Measurements from ENCODE around the gene ZNF341.
A peak's percentile ranks its signal among the peaks of the same experiment; 100 is the strongest.

ZNF341 gene

DNA sequence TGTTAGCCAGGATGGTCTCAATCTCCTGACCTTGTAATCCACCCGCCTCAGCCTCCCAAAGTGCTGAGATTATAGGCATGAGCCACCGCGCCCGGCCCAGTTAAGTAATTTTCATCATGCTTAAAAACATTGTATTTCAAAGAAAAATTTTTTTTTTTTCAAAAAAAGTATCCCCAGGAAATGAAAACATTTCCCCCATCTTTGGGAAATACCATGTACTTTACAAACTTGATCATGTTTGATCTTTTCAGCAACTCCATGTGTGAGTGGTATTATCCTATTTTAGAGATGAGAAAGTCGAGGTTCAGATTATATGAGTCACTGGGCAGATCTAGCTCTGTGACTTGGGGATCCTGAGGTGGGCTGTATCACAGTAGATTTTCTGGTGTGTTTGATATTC, 91.2 kb downstream of the ZNF341 start:
- no peak for DNase-seq

GRCh38 chr20:33824852-33825251, 93.1 kb downstream of the ZNF341 start:
- DNase-seq: no peak

DNA sequence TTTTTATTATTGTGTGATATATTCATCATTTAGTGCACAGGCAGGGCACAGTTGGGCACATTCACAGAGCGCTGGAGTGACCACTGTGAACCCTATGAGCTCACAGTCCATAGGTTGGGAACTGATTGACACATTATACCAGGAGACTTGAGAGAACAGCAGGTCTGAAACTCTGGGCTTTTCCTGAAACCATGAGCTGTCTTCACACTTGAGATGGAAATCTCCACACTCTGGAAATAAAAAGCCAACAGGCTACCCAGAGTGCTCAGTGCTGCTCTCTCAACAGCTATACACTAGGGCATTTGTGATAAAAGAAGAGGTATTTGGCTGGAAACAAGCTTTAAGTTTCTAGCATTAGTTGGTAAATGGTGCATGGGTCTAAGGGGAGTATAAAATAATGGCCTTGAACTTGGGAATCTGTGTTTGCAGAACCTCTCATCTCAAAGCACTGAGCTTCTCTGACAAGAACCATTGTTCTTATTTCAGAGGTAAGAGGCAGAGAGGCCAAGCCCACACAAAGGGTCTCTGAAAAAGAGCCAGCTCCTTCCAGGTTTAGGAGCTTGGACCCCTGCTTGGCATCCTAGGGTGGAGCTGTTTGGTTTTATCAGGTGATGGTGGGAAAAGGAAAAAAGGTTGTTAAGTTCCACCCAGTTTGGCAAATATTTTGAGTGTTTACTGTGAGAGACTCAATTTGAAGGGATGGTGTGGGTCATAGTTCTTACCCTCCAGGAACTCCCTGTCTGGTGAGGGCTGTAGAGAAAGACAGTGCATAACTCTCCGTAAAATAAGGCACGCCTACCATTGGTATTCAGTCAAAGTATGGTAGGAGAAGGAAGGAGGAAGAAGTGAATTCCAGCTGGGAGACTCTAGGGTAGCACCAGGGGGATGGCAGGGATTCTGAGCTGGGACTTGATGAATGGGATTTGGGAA, 93.8 kb downstream of the ZNF341 start:
- DNase-seq: no peak

GRCh38 chr20:33826270-33826897, 94.6 kb downstream of the ZNF341 start:
- DNase-seq: no peak

GRCh38 chr20:33827109-33827508, 95.3 kb downstream of the ZNF341 start:
- no peak for DNase-seq

DNA sequence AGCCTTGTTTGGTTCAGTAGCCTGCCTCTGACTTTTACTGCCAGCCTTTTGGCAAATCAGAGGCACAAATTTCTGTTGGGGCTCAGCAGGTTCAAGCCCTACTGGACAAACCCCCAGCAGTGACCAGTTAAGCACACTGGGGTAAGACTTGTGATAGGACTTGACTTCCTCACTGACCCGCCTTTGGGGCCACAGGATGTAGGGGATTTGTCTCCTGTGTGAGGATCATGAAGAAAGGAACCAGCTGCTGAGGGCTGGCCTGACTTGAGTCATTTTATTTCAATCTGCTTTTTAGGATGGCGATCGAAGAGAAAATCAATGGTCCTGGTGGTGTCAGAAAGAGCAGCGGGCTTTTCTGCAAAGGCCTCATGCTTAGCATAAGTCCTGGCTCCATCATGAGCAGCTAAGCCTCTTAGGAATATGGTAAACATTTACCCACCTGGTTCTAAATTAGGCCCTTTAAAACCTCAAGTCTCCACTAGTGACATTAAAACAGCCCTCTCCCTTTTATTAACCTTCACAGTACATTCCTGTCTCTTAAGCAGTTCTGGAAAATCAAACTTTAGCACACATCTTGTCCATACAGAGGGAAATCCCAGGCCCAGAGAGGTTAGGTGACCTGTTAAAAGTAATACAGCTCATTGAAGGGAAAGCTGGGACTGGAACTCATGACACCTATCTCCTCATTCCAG, 96.0 kb downstream of the ZNF341 start:
- DNase-seq: no peak

DNA sequence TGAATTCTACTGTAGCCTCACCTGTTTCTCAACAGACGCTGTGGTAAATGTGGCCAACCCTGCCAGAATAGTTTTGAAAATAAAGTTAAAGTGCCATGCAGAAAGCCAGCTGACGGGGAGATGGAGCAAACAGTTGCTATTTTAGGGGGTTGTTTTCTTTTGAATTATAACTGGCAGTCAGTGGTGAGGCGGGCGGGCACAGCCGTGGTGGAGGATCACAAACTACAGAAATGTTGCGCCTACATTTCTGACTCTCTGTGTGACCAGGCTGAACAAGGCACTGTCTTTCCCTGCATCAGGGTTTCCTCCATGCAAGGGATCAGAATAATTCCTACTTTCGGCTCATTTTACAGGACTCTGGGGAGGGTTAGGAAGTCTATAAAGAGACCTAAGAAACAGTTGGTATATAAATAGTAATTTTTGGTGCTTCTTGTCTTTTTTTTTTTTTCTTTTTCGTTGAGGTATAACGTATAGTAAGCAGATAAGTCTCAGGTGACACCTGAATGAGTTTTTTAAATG, 96.6 kb downstream of the ZNF341 start:
- DNase-seq: no peak

GRCh38 chr20:33828967-33829560, 97.3 kb downstream of the ZNF341 start:
- no peak for DNase-seq

DNA sequence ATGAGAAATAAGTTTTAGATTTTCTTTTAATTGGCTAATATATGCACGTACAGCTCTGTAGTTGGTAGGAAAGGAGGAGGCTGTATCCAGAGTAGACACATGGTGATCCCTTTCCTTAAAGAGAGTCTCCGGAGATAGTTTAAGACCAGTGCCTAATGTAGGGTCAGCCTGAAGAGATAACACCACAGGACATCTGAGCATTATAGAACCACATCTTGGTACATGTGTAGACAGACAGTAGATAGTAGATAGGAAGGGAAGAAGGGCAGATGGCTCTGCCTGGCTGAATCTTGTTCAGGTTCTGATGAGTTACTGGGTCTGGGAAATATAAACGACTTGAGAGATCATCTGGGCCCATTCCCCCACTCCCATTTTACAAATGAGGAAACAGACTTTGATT, 97.8 kb downstream of the ZNF341 start:
- no peak for DNase-seq

GRCh38 chr20:33830371-33830770, 98.6 kb downstream of the ZNF341 start:
- DNase-seq: no peak

DNA sequence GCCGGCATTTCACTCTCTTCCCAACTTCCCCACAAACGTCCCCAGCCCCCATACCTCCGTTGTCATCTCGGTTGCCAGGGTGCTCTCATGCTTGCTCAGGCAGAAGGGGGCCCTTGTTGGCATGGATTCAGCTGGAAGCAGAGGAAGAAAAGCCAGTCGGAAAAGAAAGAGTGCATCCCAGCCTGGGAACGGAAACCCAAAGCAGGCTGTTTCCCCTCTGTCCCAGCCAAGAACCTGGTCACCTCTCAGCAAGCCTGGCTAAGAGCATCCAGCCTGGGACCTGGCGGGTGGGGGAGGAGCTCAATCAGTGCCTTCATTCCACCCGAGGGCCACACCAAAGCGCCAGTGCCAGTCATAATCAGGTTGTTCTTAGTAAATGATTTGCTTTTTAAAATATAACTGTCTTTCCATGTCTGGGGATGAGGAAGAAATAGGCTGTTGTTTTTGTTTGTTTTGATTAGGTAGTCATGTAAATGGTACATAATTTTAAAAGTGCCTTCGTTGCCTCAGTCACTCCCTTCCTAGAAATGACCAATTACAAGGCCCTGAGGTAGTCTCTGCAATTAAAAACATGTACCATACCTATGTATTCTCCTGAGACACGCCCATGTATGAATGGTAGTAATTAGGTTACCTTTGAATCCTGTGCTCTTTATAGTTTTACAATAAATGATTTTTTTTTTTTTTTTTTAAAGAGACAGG, 100.5 kb downstream of the ZNF341 start:
- peak in 43 of 56 donors; percentile 6 to 88 (median 35) for DNase-seq

DNA sequence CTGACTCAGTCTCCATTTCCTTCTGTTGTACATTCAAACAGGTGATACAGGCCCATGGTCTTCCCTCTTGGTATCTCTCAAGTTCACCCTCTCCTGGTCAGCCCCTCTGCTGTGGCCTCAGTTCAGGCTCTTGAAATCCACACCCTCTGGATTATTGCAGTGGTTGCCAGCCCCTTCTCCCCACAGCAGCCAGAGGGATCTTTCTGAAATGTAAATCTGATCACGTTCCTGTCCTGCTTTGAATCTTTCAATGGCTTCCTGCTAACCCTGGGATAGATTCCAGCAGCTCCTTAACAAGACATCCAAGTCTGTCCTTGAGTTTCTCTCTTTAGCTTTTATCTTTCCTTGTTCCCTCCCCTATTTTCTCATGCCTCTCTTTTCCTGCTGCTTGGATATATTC, 101.5 kb downstream of the ZNF341 start:
- DNase-seq: peak in 4 of 56 donors; percentile 12 to 23 (median 20)

GRCh38 chr20:33835615-33836172, 103.9 kb downstream of the ZNF341 start:
- no peak for DNase-seq

DNA sequence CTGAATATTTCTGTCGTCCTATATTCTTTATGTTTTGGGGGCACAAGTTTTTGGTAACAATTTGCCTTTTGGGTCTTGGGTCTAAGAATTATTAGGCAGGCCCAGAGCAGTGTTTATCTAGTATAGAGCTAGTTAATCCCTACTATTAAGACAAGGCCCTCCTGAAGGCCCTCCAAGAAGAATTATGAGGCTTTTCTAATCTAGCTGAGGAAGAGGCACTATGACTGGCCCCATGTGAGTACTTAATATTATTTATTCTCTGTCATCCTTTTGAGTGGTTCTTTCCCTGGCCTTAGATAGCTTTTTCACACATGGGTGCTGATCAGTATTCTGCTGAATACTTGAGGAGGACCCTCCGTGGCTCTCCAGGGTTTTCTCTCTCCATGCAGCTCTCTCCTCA, 104.5 kb downstream of the ZNF341 start:
- no peak for DNase-seq

GRCh38 chr20:33837096-33837830, 105.5 kb downstream of the ZNF341 start:
- no peak for DNase-seq

DNA sequence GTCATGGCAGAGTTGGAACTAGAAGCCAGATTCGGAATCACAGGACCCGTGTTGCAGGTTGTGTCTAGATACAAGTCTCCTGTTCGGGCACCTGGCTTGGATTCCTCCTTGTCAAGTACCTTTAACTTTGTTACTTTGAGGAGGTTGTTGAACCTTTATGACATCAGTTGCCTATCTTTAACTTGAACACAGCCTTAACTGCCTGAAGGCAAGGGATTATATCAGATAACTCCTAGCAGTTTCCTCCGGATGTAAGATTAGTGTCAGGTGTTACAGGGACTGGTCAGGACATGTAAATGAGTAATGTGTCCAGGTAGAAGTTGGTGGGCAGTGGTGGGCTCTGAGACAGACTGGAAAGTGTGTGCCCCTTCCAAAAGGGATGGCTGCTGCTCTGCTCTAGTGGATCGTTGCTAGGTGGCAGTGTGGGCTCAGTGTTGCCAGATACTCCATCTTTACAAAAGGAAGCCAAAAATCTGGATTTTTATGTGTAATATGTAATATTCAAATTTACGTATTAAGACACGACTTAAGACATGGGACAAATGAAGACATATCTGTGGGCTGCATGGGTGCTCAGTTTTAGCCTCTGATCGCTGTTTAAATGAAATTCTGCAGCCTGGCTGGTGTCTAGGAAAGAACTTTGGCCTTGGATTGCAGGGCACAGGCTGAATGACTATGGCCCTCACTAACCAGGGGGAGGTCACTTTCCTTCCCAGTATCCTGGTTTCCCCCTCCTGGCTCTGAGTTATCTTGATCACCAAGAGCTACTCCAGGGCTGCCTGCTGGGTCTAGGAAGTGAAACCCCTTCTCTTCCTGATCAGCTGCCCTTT, 106.5 kb downstream of the ZNF341 start:
- peak in 3 of 56 donors; percentile 12 to 18 (median 15) for DNase-seq

- no peak for DNase-seq
Measured at GRCh38 chr20:33839591-33839990, 107.8 kb downstream of the ZNF341 start.

- no peak for DNase-seq
Measured at GRCh38 chr20:33840160-33840559, 108.4 kb downstream of the ZNF341 start.

Measured in nucleus accumbens (tissue), 56 donors.